PC-3 (cell line): ENCODE data around the gene ENPP7. TPM values are rescaled to one million over a fixed set of nuclear protein-coding genes. Genes with fewer than 3 reads are reported as not detected.

ENCODE experiments used
- ATAC-seq: fragments of 200-7000 bp; cut with Tn5 transposase; 2 replicates; pipeline ENCODE4 v1.9.1; 2020; ENCODE audit warnings: mild to moderate bottlenecking, moderate library complexity
- BruUV-seq: library from RNA; stranded (reverse); fragments of 400-500 nt; replicated peaks from 2 replicates; lab custom pipeline; 2021; lab: Mats Ljungman, UMichigan
- CTCF ChIA-PET: fragments of 300-600 bp; sonication (Branson Sonifier 250); formaldehyde crosslinking; loops from one replicate; lab custom pipeline; 2022; ENCODE audit warnings: antibody characterized with exemption; lab: Charles Lee
- POLR2A ChIA-PET: fragments of 300-600 bp; sonication (Branson Sonifier 250); formaldehyde crosslinking; loops from one replicate; lab custom pipeline; 2022; ENCODE audit warnings: antibody characterized with exemption; ENCODE audit not compliant: unreplicated experiment; lab: Charles Lee
- DNase-seq: peaks from one replicate; pipeline ENCODE4 v3.0.0-alpha.2; 2015
- H2AFZ ChIP-seq: fragments of 300-600 bp; sonication (generic); 2 replicates; pipeline ENCODE4 v1.6.0; 2016; ENCODE audit warnings: antibody characterized with exemption, low read length
- H3F3A ChIP-seq: fragments of 300-600 bp; sonication (generic); one replicate; pipeline ENCODE4 v1.6.0; 2017; ENCODE audit warnings: antibody characterized with exemption, low read length, control low read depth, mild to moderate bottlenecking; ENCODE audit not compliant: unreplicated experiment
- H3K27ac ChIP-seq: fragments of 300-600 bp; sonication (generic); 2 replicates; pipeline ENCODE4 v1.5.1; 2016; ENCODE audit warnings: mild to moderate bottlenecking, low read length
- H3K27me3 ChIP-seq: fragments of 300-600 bp; sonication (generic); 2 replicates; pipeline ENCODE4 v1.6.1; 2016; ENCODE audit warnings: low read length, mixed read lengths
- H3K36me3 ChIP-seq: fragments of 300-600 bp; sonication (generic); 2 replicates; pipeline ENCODE4 v1.6.1; 2016; ENCODE audit warnings: low read depth, mixed run types, low read length, mixed read lengths
- H3K4me1 ChIP-seq: fragments of 300-600 bp; sonication (generic); 2 replicates; pipeline ENCODE4 v1.5.1; 2016; ENCODE audit warnings: low read length; ENCODE audit not compliant: insufficient read depth
- H3K4me2 ChIP-seq: fragments of 300-600 bp; sonication (generic); 2 replicates; pipeline ENCODE4 v1.6.0; 2016; ENCODE audit warnings: low read length
- H3K4me3 ChIP-seq: fragments of 300-600 bp; sonication (generic); 2 replicates; pipeline ENCODE4 v1.5.1; 2016; ENCODE audit warnings: mild to moderate bottlenecking, low read length, mixed read lengths
- H3K79me2 ChIP-seq: fragments of 300-600 bp; sonication (generic); 2 replicates; pipeline ENCODE4 v1.6.1; 2017; ENCODE audit warnings: low read length, mixed read lengths
- H3K9ac ChIP-seq: fragments of 300-600 bp; sonication (generic); 2 replicates; pipeline ENCODE4 v1.6.0; 2016; ENCODE audit warnings: mild to moderate bottlenecking, low read length
- H3K9me2 ChIP-seq: fragments of 300-600 bp; sonication (generic); replicated peaks from 2 replicates; pipeline ENCODE4 v1.6.1; 2016; ENCODE audit warnings: mixed run types, low read length, mixed read lengths
- H3K9me3 ChIP-seq: fragments of 300-600 bp; sonication (generic); 2 replicates; pipeline ENCODE4 v1.6.1; 2016; ENCODE audit warnings: low read length, mixed read lengths
- H4K20me1 ChIP-seq: fragments of 300-600 bp; sonication (generic); 2 replicates; pipeline ENCODE4 v1.6.1; 2016; ENCODE audit warnings: low read length, mixed read lengths
- EZH2 ChIP-seq: fragments of 300-600 bp; sonication (generic); IDR thresholded peaks from one replicate; pipeline ENCODE4 v1.6.1; 2017; ENCODE audit warnings: antibody characterized with exemption, mild to moderate bottlenecking, low read length; ENCODE audit not compliant: unreplicated experiment
- EZH2phosphoT487 ChIP-seq: fragments of 300-600 bp; sonication (generic); IDR thresholded peaks from 2 replicates; pipeline ENCODE4 v1.6.1; 2018; ENCODE audit warnings: mild to moderate bottlenecking, antibody characterized with exemption, low read length, borderline replicate concordance
- intact Hi-C: fragments of 100-400 bp; cut with micrococcal nuclease; formaldehyde crosslinking; loops from 2 replicates; pipeline ENCODE4 v1.9.0; 2023
- total RNA-seq: library from RNA; depleted of rRNA; stranded (reverse); fragments of >200 nt; gene quantifications from 2 replicates; pipeline ENCODE4 v1.2.3, GENCODE V29; 2014
- TF ChIP-seq, protein P1 (sequence below): fragments of 300-600 bp; sonication (generic); conservative IDR thresholded peaks from 2 replicates; pipeline ENCODE4 v1.5.1; 2017; ENCODE audit warnings: antibody characterized with exemption, low read depth, mild to moderate bottlenecking, low read length

Gene ENPP7
- total RNA-seq, 1 experiment from 2014 or later: not detected

- Histone ChIP-seq H3K27me3 (peaks cover 15% of the 10 kb centered on the region; the same call in 1 of the 2 replicates), H3K4me3 (no peak overlapping the region), H3K79me2 (no peaks in the 10 kb centered on the region), H3K4me2 (no peak overlapping the region), H3K27ac (no peak overlapping the region), H2AFZ (no peak overlapping the region), H3K4me1 (no peaks in the 10 kb centered on the region), H3K9ac (no peak overlapping the region), H3F3A (no peaks in the 10 kb centered on the region), H3K36me3 (no peaks in the 10 kb centered on the region), H4K20me1 (no peaks in the 10 kb centered on the region), H3K9me3 (no peaks in the 10 kb centered on the region), H3K9me2 (no peaks in the 10 kb centered on the region)
- DNase-seq: no peak
- intact Hi-C loops: no loop called here
- ChIA-PET POLR2A (no interaction called here), CTCF (no interaction called here)
- TF ChIP-seq EZH2 (no peak), EZH2phosphoT487 (no peak)
- TF ChIP-seq, protein P1, sequence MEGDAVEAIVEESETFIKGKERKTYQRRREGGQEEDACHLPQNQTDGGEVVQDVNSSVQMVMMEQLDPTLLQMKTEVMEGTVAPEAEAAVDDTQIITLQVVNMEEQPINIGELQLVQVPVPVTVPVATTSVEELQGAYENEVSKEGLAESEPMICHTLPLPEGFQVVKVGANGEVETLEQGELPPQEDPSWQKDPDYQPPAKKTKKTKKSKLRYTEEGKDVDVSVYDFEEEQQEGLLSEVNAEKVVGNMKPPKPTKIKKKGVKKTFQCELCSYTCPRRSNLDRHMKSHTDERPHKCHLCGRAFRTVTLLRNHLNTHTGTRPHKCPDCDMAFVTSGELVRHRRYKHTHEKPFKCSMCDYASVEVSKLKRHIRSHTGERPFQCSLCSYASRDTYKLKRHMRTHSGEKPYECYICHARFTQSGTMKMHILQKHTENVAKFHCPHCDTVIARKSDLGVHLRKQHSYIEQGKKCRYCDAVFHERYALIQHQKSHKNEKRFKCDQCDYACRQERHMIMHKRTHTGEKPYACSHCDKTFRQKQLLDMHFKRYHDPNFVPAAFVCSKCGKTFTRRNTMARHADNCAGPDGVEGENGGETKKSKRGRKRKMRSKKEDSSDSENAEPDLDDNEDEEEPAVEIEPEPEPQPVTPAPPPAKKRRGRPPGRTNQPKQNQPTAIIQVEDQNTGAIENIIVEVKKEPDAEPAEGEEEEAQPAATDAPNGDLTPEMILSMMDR: no peak
- ATAC-seq: no peak
- BruUV-seq: no TSS peak
These were observed 15.4 kb upstream of the ENPP7 start for GRCh38 chr17:79715098-79715942.

DNA sequence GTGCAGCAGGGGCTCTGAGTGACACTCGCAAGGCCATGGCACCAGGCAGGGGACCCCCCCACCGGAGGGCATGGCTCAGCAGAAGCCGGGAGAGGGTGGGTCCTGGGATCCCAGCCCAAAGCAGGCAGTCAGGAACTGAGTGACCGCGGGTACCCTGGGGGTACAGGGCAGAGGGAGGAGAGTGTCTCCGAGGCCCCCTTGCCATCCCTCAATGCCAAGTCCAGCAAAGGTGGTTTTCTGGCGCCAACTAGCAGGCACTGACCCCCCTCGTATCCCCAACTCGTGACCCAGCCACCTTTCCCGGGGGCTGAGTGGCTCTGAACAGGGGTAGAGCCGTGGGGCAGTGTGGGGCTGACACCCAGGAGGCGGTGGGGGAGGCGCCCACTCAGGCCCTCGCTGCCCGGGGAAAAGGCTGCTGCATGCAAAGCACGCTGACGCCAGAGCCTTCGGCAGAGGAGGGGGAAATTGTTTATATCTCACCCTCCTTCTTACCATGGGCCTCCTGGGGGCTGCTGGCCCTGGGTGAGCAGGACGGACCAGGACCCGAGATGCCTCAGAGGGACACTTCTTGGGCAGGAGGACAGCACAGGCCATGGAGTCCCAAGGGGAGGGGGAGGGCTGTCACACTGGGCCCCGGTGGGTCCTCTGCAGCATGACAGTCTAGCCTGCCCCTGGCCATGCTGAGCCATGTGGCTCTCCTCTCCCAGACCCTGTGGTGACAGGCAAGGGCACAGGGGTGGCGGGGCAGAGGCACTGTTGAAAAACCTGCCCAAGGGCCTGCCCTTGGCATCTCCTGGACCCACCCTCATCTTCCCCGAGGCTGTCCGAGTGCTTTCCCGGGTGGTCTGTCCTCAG is 14.6 kb upstream of the ENPP7 start:
- Histone ChIP-seq H3K27me3 (peaks cover 15% of the 10 kb centered on the region; the same call in 1 of the 2 replicates), H3K4me3 (no peak overlapping the region), H3K79me2 (no peaks in the 10 kb centered on the region), H3K27ac (no peak overlapping the region), H4K20me1 (no peaks in the 10 kb centered on the region), H3K4me1 (no peaks in the 10 kb centered on the region), H2AFZ (no peak overlapping the region), H3K9me3 (no peaks in the 10 kb centered on the region), H3K4me2 (no peak overlapping the region), H3K36me3 (no peaks in the 10 kb centered on the region), H3F3A (no peaks in the 10 kb centered on the region), H3K9me2 (no peaks in the 10 kb centered on the region), H3K9ac (no peak overlapping the region)
- DNase-seq (no peak), ATAC-seq (no peak)
- TF ChIP-seq, protein P1: no peak
- TF ChIP-seq EZH2phosphoT487: no peak
- no peak for TF ChIP-seq EZH2
- intact Hi-C loops: no loop called here
- ChIA-PET CTCF (no interaction called here), POLR2A (no interaction called here)
- no TSS peak for BruUV-seq
